HepG2 (cell line): ENCODE data around the gene VPS9D1. TPM values are rescaled to one million over a fixed set of nuclear protein-coding genes. Genes with fewer than 3 reads are reported as not detected.

Experiments used
- ASH2L ChIP-seq: fragments of 300-600, 200-600 bp; sonication (generic); IDR thresholded peaks from 2 replicates; pipeline ENCODE4 v1.7.0; 2017; ENCODE audit warnings: low read depth, mild to moderate bottlenecking, moderate library complexity, mixed read lengths, low read length; ENCODE audit not compliant: insufficient read length
- BORCS8-MEF2B ChIP-seq: sonication (generic); formaldehyde crosslinking; IDR thresholded peaks from 2 replicates; pipeline ENCODE4 v1.8.0; 2022; ENCODE audit warnings: mild to moderate bottlenecking, missing genetic modification reagents
- HDAC2 ChIP-seq: sonication (generic); formaldehyde crosslinking; IDR thresholded peaks from 2 replicates; pipeline ENCODE4 v1.4.0; 2020; ENCODE audit warnings: missing genetic modification reagents
- HMGXB3 ChIP-seq: sonication (generic); formaldehyde crosslinking; IDR thresholded peaks from 2 replicates; pipeline ENCODE4 v1.4.0; 2020; ENCODE audit warnings: missing genetic modification reagents, borderline replicate concordance
- JUN ChIP-seq: sonication (generic); formaldehyde crosslinking; IDR thresholded peaks from 2 replicates; pipeline ENCODE4 v1.4.0; 2020; ENCODE audit warnings: mild to moderate bottlenecking, missing genetic modification reagents
- NR1H2 ChIP-seq: sonication (generic); formaldehyde crosslinking; IDR thresholded peaks from 2 replicates; pipeline ENCODE4 v1.8.1; 2022; ENCODE audit warnings: low read depth, missing genetic modification reagents, borderline replicate concordance
- ZBTB2 ChIP-seq: sonication (generic); formaldehyde crosslinking; IDR thresholded peaks from 2 replicates; pipeline ENCODE4 v1.8.0; 2022; ENCODE audit warnings: low read depth, missing genetic modification reagents
- ZBTB38 ChIP-seq: sonication (generic); formaldehyde crosslinking; IDR thresholded peaks from 2 replicates; pipeline ENCODE4 v1.5.1; 2020; ENCODE audit warnings: mild to moderate bottlenecking, missing genetic modification reagents
- ZNF232 ChIP-seq: sonication (generic); formaldehyde crosslinking; IDR thresholded peaks from 2 replicates; pipeline ENCODE4 v1.4.0; 2020; ENCODE audit warnings: missing genetic modification reagents, borderline replicate concordance
- ZNF629 ChIP-seq: sonication (generic); formaldehyde crosslinking; conservative IDR thresholded peaks from 2 replicates; pipeline ENCODE4 v1.5.0; 2020; ENCODE audit warnings: missing genetic modification reagents
- polyA plus RNA-seq, 8 experiments: library from polyadenylated mRNA; depleted of rRNA in 3 of 8; stranded (reverse) in 7 of 8; unstranded in 1 of 8; fragments of >200 nt; fragmentation: Illumina TruSeq in 4 of 8; extraction: Trizol in 4 of 8; gene quantifications; 2 replicates each; pipeline versions ENCODE4 v1.2.1 to v1.2.3, GENCODE V29; 2011 to 2016; ENCODE audit warnings: low read depth in 4 of 8, missing spikeins in 1 of 8, mixed read lengths in 1 of 8; ENCODE audit not compliant: insufficient read depth in 1 of 8
- total RNA-seq, 5 experiments: library from RNA; depleted of rRNA; stranded (reverse); fragments of >200 nt; fragmentation: Illumina TruSeq; extraction: Trizol; gene quantifications; 2 replicates each; pipeline ENCODE4 v1.2.3, GENCODE V29; 2016; ENCODE audit warnings: low read depth in 1 of 5
- TF ChIP-seq, protein P1 (sequence below): sonication (generic); formaldehyde crosslinking; IDR thresholded peaks from 2 replicates; pipeline ENCODE4 v1.4.0; 2020; ENCODE audit warnings: missing genetic modification reagents, borderline replicate concordance
- TF ChIP-seq, protein P2 (sequence below): sonication (generic); formaldehyde crosslinking; IDR thresholded peaks from 2 replicates; pipeline ENCODE4 v1.4.0; 2020; ENCODE audit warnings: missing genetic modification reagents, borderline replicate concordance
- TF ChIP-seq, protein P3 (sequence below): sonication (generic); formaldehyde crosslinking; IDR thresholded peaks from 2 replicates; pipeline ENCODE4 v1.4.0; 2020; ENCODE audit warnings: missing genetic modification reagents

The VPS9D1 gene
- total and polyA plus RNA-seq, 2 of the 13 experiments (the other 11 are each of a cell fraction or from before 2014, with no cell fraction given): 10.1 to 13.2 TPM

DNA sequence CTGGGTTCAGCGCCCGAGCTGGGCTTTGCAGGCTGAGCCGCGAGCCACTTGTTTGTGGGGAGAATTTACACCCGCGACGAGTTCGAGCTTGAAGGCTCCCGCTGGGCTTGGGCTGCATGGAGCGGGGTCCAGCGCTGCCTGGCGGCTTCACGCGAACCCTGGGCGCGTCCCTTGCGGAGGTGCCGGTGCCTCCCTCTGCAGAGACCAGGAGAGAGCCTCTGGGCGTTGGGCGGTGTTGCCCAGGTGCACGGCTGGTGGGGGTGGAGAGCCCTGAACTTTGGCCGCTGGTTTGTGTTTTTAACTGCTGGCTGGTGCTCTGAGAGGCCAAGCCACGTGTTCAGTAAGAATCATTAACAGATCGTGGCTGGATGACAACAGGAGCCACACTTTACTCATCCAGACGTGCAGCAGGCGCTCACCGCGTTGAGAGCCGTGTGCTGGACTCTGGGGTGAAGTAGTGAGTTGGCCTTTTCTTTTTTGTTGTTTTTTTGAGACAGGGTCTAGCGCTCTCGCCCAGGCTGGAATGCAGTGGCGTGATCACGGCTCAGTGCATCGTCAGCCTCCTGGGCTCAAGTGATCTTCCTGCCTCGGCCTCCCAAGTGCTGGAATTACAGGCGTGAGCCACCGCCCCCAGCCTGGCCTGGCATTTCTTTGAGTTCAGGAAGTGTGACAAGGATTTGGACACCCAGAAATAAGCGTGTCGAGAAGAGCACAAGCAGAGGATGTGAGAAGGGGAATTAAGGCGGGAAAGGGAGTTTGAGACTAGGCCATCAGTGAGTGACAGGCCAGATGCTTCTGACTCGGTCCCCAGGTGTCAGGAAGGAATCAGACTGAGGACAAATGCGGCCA lies 33.4 kb downstream of the VPS9D1 start (continued):
- TF ChIP-seq ASH2L: peak; percentile 94
- peak; percentile 86 for TF ChIP-seq HMGXB3 (CRISPR knock-in tag)
- peak; percentile 64 for TF ChIP-seq ZNF629
- peak; percentile 96 for TF ChIP-seq HDAC2 (CRISPR knock-in tag)
- TF ChIP-seq ZNF232: peak; percentile 99
- TF ChIP-seq BORCS8-MEF2B (CRISPR knock-in tag): peak; percentile 99
- TF ChIP-seq, protein P1, sequence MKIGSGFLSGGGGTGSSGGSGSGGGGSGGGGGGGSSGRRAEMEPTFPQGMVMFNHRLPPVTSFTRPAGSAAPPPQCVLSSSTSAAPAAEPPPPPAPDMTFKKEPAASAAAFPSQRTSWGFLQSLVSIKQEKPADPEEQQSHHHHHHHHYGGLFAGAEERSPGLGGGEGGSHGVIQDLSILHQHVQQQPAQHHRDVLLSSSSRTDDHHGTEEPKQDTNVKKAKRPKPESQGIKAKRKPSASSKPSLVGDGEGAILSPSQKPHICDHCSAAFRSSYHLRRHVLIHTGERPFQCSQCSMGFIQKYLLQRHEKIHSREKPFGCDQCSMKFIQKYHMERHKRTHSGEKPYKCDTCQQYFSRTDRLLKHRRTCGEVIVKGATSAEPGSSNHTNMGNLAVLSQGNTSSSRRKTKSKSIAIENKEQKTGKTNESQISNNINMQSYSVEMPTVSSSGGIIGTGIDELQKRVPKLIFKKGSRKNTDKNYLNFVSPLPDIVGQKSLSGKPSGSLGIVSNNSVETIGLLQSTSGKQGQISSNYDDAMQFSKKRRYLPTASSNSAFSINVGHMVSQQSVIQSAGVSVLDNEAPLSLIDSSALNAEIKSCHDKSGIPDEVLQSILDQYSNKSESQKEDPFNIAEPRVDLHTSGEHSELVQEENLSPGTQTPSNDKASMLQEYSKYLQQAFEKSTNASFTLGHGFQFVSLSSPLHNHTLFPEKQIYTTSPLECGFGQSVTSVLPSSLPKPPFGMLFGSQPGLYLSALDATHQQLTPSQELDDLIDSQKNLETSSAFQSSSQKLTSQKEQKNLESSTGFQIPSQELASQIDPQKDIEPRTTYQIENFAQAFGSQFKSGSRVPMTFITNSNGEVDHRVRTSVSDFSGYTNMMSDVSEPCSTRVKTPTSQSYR (CRISPR knock-in tag): peak; percentile 98
- TF ChIP-seq ZBTB38 (CRISPR knock-in tag): peak; percentile 97
- TF ChIP-seq, protein P2, sequence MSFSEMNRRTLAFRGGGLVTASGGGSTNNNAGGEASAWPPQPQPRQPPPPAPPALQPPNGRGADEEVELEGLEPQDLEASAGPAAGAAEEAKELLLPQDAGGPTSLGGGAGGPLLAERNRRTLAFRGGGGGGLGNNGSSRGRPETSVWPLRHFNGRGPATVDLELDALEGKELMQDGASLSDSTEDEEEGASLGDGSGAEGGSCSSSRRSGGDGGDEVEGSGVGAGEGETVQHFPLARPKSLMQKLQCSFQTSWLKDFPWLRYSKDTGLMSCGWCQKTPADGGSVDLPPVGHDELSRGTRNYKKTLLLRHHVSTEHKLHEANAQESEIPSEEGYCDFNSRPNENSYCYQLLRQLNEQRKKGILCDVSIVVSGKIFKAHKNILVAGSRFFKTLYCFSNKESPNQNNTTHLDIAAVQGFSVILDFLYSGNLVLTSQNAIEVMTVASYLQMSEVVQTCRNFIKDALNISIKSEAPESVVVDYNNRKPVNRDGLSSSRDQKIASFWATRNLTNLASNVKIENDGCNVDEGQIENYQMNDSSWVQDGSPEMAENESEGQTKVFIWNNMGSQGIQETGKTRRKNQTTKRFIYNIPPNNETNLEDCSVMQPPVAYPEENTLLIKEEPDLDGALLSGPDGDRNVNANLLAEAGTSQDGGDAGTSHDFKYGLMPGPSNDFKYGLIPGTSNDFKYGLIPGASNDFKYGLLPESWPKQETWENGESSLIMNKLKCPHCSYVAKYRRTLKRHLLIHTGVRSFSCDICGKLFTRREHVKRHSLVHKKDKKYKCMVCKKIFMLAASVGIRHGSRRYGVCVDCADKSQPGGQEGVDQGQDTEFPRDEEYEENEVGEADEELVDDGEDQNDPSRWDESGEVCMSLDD: peak; percentile 85
- TF ChIP-seq JUN (CRISPR knock-in tag): peak; percentile 90
- peak; percentile 8; the same call in 1 of the 2 replicates for TF ChIP-seq NR1H2
- TF ChIP-seq, protein P3, sequence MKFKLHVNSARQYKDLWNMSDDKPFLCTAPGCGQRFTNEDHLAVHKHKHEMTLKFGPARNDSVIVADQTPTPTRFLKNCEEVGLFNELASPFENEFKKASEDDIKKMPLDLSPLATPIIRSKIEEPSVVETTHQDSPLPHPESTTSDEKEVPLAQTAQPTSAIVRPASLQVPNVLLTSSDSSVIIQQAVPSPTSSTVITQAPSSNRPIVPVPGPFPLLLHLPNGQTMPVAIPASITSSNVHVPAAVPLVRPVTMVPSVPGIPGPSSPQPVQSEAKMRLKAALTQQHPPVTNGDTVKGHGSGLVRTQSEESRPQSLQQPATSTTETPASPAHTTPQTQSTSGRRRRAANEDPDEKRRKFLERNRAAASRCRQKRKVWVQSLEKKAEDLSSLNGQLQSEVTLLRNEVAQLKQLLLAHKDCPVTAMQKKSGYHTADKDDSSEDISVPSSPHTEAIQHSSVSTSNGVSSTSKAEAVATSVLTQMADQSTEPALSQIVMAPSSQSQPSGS (CRISPR knock-in tag): peak; percentile 95; the same call in 1 of the 2 replicates
- peak; percentile 62 for TF ChIP-seq ZBTB2
